K562 (cell line): ENCODE results near the gene PRKAG1. TPM values are rescaled to one million over a fixed set of nuclear protein-coding genes. Genes with fewer than 3 reads are reported as not detected.
A peak's percentile ranks its signal among the peaks of the same experiment; 100 is the strongest.

Experiments
- ATAC-seq: fragments of 200-7000 bp; cut with Tn5 transposase; 3 replicates; pipeline ENCODE4 v1.9.1; 2020; ENCODE audit warnings: moderate library complexity
- BruUV-seq: library from RNA; stranded (reverse); fragments of 400-500 nt; replicated peaks from 2 replicates; lab custom pipeline; 2021; lab: Mats Ljungman, UMichigan
- CTCF ChIA-PET: fragments of 300-600 bp; formaldehyde crosslinking; extraction: SDS; loops from one replicate; lab custom pipeline; 2021; ENCODE audit warnings: low intra/inter-chr PET ratio; lab: Yijun Ruan, JAX
- POLR2A ChIA-PET: fragments of 300-600, 350-650 bp; sonication (Branson Sonifier 250); formaldehyde crosslinking; extraction: SDS; loops from one replicate; lab custom pipeline; 2021; ENCODE audit warnings: antibody characterized with exemption, inconsistent platforms; lab: Yijun Ruan, JAX
- DNase-seq, 4 experiments: peaks; one replicate each; pipeline versions ENCODE4 v3.0.0 to v3.0.0-alpha.2; 2011 to 2018; ENCODE audit warnings: low spot score in 3 of 4, mixed read lengths in 3 of 4; ENCODE audit errors: extremely low read depth in 1 of 4
- FAIRE-seq: peaks from 2 replicates; lab custom pipeline; 2011; peaks lifted over from hg19 to GRCh38; lab: Jason Lieb, UNC
- H2AFZ ChIP-seq: 2 replicates; pipeline ENCODE4 v1.6.0; 2011; ENCODE audit warnings: low read depth, low read length, control low read depth, inconsistent platforms
- H3K27ac ChIP-seq: fragments of 200-600 bp; 3 replicates; pipeline ENCODE4 v1.8.0; 2011; ENCODE audit warnings: low read depth, mild to moderate bottlenecking, control low read depth, inconsistent platforms, low read length, moderate library complexity, mixed read lengths; ENCODE audit errors: extremely low read depth
- H3K27me3 ChIP-seq, 2 experiments: fragments of 300-600 bp in 1 of 2; 2 replicates in 1 of 2; 3 replicates in 1 of 2; pipeline versions ENCODE4 v1.6.0 to v1.8.0; 2011; ENCODE audit warnings: inconsistent platforms in 2 of 2, low read length in 2 of 2, mild to moderate bottlenecking in 1 of 2, mixed read lengths in 1 of 2, moderate library complexity in 1 of 2; ENCODE audit not compliant: control insufficient read depth in 2 of 2, insufficient read depth in 2 of 2
- H3K36me3 ChIP-seq: fragments of 300-600 bp; 3 replicates; pipeline ENCODE4 v1.8.0; 2011; ENCODE audit warnings: mild to moderate bottlenecking, low read length, inconsistent platforms; ENCODE audit not compliant: control insufficient read depth, insufficient read depth
- H3K4me1 ChIP-seq, 2 experiments: fragments of 200-600 bp in 1 of 2; replicated peaks in 1 of 2; 2 replicates in 1 of 2; 3 replicates in 1 of 2; pipeline versions ENCODE4 v1.5.1 to v1.8.0; 2011; ENCODE audit warnings: inconsistent platforms in 2 of 2, low read length in 2 of 2, mild to moderate bottlenecking in 1 of 2, mixed read lengths in 1 of 2, moderate library complexity in 1 of 2; ENCODE audit not compliant: control insufficient read depth in 2 of 2, insufficient read depth in 2 of 2
- H3K4me2 ChIP-seq: 2 replicates; pipeline ENCODE4 v1.6.1; 2011; ENCODE audit warnings: low read length, control low read depth, inconsistent platforms, mixed read lengths; ENCODE audit not compliant: insufficient read depth
- H3K4me3 ChIP-seq: fragments of 200-600 bp; sonication (generic), shearing (Covaris generic); 2 replicates; pipeline ENCODE4 v1.5.1; 2016; ENCODE audit warnings: control low read depth, inconsistent platforms
- H3K79me2 ChIP-seq: fragments of 200-600 bp; 3 replicates; pipeline ENCODE4 v1.8.0; 2011; ENCODE audit warnings: low read length, inconsistent platforms; ENCODE audit not compliant: control insufficient read depth, insufficient read depth
- H3K9ac ChIP-seq, 2 experiments: 2 replicates each; pipeline versions ENCODE4 v1.6.0 to v1.6.1; 2011; ENCODE audit warnings: low read depth in 2 of 2, low read length in 2 of 2, control low read depth in 1 of 2, inconsistent platforms in 1 of 2, mild to moderate bottlenecking in 1 of 2, mixed read lengths in 1 of 2; ENCODE audit not compliant: insufficient read depth in 1 of 2
- H3K9me1 ChIP-seq: one replicate; pipeline ENCODE4 v1.6.0; 2011; ENCODE audit warnings: inconsistent platforms, mild to moderate bottlenecking, low read length, moderate library complexity; ENCODE audit not compliant: control insufficient read depth, insufficient read depth
- H3K9me3 ChIP-seq: replicated peaks from 2 replicates; pipeline ENCODE4 v1.5.1; 2011; ENCODE audit warnings: low read depth, low read length, inconsistent platforms; ENCODE audit not compliant: control insufficient read depth, insufficient read depth
- H4K20me1 ChIP-seq: replicated peaks from 2 replicates; pipeline ENCODE4 v1.6.1; 2011; ENCODE audit warnings: low read length, inconsistent platforms, mixed read lengths; ENCODE audit not compliant: control insufficient read depth, insufficient read depth
- CBX2 ChIP-seq: fragments of 200-600 bp; sonication (generic); IDR thresholded peaks from one replicate; pipeline ENCODE4 v1.6.1; 2012; ENCODE audit warnings: mild to moderate bottlenecking, low read length, inconsistent platforms; ENCODE audit not compliant: insufficient read depth, poor library complexity, severe bottlenecking
- FOXA3 ChIP-seq, 2 experiments: fragments of 450-650 bp in 1 of 2; sonication (generic) in 1 of 2; formaldehyde crosslinking; IDR thresholded peaks in 1 of 2; conservative IDR thresholded peaks in 1 of 2; 2 replicates each; pipeline versions ENCODE4 v1.4.0 to v1.8.0; 2020 to 2022; ENCODE audit warnings: mild to moderate bottlenecking in 2 of 2, missing genetic modification reagents in 1 of 2
- GTF2A2 ChIP-seq: IDR thresholded peaks from 2 replicates; pipeline ENCODE4 v1.6.1; 2016; ENCODE audit warnings: mild to moderate bottlenecking, missing genetic modification characterization, missing compliant biosample characterization
- HMGN3 ChIP-seq: IDR thresholded peaks from 2 replicates; pipeline ENCODE4 v1.6.1; 2011; ENCODE audit warnings: borderline replicate concordance, low read depth, mild to moderate bottlenecking, mixed read lengths, low read length; ENCODE audit not compliant: insufficient read length; ENCODE audit errors: extremely low read depth
- MAZ ChIP-seq, 2 experiments: fragments of 450-650 bp in 1 of 2; sonication (generic) in 1 of 2; formaldehyde crosslinking; IDR thresholded peaks in 1 of 2; conservative IDR thresholded peaks in 1 of 2; 2 replicates each; pipeline versions ENCODE4 v1.4.0 to v1.5.0; 2020; ENCODE audit warnings: mild to moderate bottlenecking in 1 of 2, missing genetic modification reagents in 1 of 2
- MYC ChIP-seq, 2 experiments: fragments of 250-450 bp in 1 of 2; sonication (Bioruptor Pico) in 1 of 2; IDR thresholded peaks; 2 replicates each; pipeline versions ENCODE4 v1.5.1 to v1.6.1; 2012 to 2021; ENCODE audit warnings: low read depth in 2 of 2, borderline replicate concordance in 1 of 2, improper control_type of control experiment in 1 of 2, low read length in 1 of 2, mild to moderate bottlenecking in 1 of 2, moderate library complexity in 1 of 2
- RBM25 ChIP-seq: fragments of 200-400 bp; formaldehyde crosslinking; IDR thresholded peaks from 2 replicates; pipeline ENCODE4 v1.6.1; 2018; ENCODE audit warnings: low read length, low read depth, moderate library complexity; ENCODE audit not compliant: severe bottlenecking
- RBM34 ChIP-seq: fragments of 200-400 bp; formaldehyde crosslinking; IDR thresholded peaks from 2 replicates; pipeline ENCODE4 v1.6.1; 2018; ENCODE audit warnings: low read length, borderline replicate concordance; ENCODE audit not compliant: insufficient read depth
- RUNX1 ChIP-seq: sonication (generic); IDR thresholded peaks from 2 replicates; pipeline ENCODE4 v1.6.1; 2016; ENCODE audit warnings: antibody characterized with exemption, low read depth
- TBL1XR1 ChIP-seq, 2 experiments: IDR thresholded peaks; 2 replicates each; pipeline ENCODE4 v1.6.1; 2012; ENCODE audit warnings: improper control_type of control experiment in 2 of 2, low read length in 2 of 2, mild to moderate bottlenecking in 1 of 2
- ZC3H4 ChIP-seq: sonication (generic); formaldehyde crosslinking; IDR thresholded peaks from 2 replicates; pipeline ENCODE4 v1.9.0; 2021; ENCODE audit warnings: missing genetic modification reagents, borderline replicate concordance
- ZKSCAN1 ChIP-seq: fragments of 150-350 bp; IDR thresholded peaks from 2 replicates; pipeline ENCODE4 v1.6.1; 2016; ENCODE audit warnings: low read depth, low read length
- ZNF133 ChIP-seq: fragments of 250-450 bp; sonication (Bioruptor Pico); IDR thresholded peaks from 2 replicates; pipeline ENCODE4 v1.4.0; 2020; ENCODE audit warnings: mild to moderate bottlenecking
- WGBS: fragments of 100-300 bp; shearing (Covaris generic); methylation state at CpG from one replicate; pipeline ENCODE4 v1.1.6; 2016; ENCODE audit warnings: low coverage, mixed read lengths; ENCODE audit not compliant: insufficient coverage; ENCODE audit errors: missing lambda C conversion rate; 5-methylcytosine and 5-hydroxymethylcytosine counted together
- in situ Hi-C: fragments of 300-500 bp; cut with MboI; formaldehyde crosslinking; loops from 4 replicates; pipeline ENCODE4 v1.15.0; 2018; ENCODE audit warnings: inconsistent platforms, mixed read lengths
- intact Hi-C: fragments of 100-400 bp; cut with micrococcal nuclease; formaldehyde crosslinking; loops from 2 replicates; pipeline ENCODE4 v1.14.2; 2022
- polyA plus RNA-seq, 8 experiments: library from polyadenylated mRNA; depleted of rRNA in 4 of 8; stranded (reverse) in 5 of 8; unstranded in 3 of 8; fragments of >200 nt; fragmentation: Nextera tagmentation in 2 of 8; fragmentation: Illumina TruSeq in 1 of 8; extraction: Ambion mirVana in 2 of 8; extraction: Trizol in 1 of 8; gene quantifications; 2 replicates each; pipeline versions ENCODE4 v1.2.1 to v1.2.3, GENCODE V29; 2011 to 2014; ENCODE audit warnings: inconsistent platforms in 1 of 8, missing spikeins in 1 of 8
- total RNA-seq, 7 experiments: library from RNA; depleted of rRNA in 6 of 7; stranded (reverse); fragments of >200 nt in 6 of 7; fragmentation: Illumina TruSeq in 2 of 7; extraction: Trizol in 2 of 7; gene quantifications; 2 replicates each; pipeline versions ENCODE4 v1.2.1 to v1.2.3, GENCODE V29; 2011 to 2021; ENCODE audit warnings: low replicate concordance in 1 of 7
- TF ChIP-seq, protein P1 (sequence below): fragments of 450-650 bp; formaldehyde crosslinking; IDR thresholded peaks from 2 replicates; pipeline ENCODE4 v1.4.0; 2020; ENCODE audit warnings: mild to moderate bottlenecking, moderate library complexity

PRKAG1 gene
- total and polyA plus RNA-seq, 9 of the 15 experiments (the other 6 are each of a cell fraction or from before 2014, with no cell fraction given), result 51.1 to 126 (median 79.1) TPM

DNA sequence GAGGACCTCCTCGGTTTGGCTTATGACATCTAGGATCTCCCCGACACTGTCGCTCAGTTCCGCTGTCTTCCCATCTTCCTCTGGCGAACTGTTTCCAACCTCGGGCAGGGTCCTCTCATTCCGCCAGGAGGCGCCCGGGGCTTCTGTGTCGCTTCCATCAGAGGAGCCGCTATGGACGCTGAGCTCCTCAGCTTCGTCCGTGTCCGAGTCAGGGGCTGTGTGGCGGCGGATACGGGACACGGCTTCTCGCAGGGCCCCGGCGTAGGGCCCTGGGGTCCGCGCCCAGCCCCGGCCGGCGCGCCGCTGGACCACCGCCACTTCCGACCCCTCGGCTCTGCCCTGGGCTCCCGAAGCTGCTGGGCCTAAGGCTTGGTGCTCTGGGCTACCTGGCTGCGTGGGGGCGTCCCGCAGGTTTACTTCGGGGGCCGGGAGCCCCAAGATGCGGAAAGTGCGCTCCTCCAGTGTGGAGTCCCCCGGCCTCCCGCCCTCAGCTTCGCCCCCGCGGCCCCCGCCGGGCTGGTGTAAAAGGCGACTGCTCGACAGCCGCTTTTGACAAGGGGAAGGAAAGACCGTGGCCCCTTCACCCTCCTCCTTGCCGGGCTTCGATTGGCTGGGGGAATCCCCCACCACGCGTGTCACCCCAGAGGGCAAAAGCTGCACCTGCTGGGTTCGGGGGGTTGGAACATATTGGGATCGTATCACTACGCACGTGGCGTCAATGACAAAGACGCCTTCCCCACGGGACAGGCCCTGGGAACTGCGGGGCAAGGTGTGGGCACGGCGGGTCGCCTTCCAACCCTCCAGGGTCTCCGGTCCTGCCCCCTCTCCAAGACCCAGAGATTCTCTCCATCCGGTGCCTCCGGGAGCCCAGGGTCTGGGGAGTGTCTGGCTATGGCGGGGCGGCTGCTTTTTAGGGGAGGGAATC lies 21.5 kb downstream of the PRKAG1 start (continued):
- TF ChIP-seq ZC3H4 (CRISPR knock-in tag) (peak; percentile 30; the same call in 1 of the 2 replicates), MAZ (CRISPR knock-in tag; conservative IDR thresholded peaks at IDR 0.05 in 1 of 2, IDR thresholded peaks at IDR 0.05 in 1 of 2) (peak in 1 of 2 experiments; percentile 46; a peak in 2 of 4 replicates), ZKSCAN1 (peak; percentile 20; the same call in 1 of the 2 replicates)

DNA sequence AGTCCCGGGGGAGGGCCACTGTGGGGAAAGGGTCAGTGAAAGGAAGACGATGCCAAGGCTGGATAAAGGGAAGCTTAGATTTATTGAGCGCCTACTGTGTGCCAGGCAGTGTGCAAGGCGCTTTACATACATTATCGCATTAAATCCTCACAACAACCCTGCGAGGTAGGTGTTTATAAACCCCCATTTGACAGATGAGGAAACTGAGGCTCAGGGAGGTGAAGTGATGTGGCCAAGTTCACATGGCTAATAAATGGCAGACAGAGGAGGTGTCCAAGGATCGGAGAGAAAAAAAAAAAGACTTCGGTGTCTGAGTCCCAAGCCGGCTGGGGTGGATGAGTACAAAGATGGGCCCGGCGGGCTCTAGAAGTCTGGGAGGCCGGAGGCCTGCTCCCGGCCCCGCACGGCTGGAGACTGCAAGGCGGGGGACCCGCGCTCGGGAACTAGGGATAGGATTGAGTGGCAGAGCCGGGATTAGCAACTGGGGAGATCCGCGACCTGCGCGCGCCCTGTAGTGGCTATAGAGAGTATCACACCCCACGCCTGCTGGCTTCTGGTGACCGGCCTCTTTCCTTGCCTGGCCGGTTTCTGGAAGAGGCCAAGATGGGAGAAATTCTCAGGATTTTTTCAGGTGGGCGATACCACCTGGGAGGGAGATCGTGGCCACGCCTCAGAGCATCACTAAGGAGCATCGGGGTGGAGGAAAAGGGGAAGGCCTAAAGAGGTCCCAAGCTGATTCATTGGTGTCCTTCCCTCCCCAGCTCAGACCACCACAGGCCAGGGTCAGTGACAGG lies 23.3 kb downstream of the PRKAG1 start:
- in situ Hi-C loops (no loop called here), intact Hi-C loops (loop anchor here (1.0 to 10.0 kb wide), 3 partner anchors 58 to 240 kb away; partner anchors contain the start of gene DDX23)
- Histone ChIP-seq H3K9me3 (no peaks in the 10 kb centered on the region), H2AFZ (peak overlapping the region; percentile 27; the same call in 1 of the 2 replicates), H3K9ac (peak overlapping the region in 1 of 2 experiments; percentile 69; a peak in 1 of 4 replicates), H3K9me1 (no peaks in the 10 kb centered on the region), H3K27me3 (0 out of 5 replicates have a peak, but pooled peaks cover 0 to 5% of the 10 kb centered on the region in 2 experiments), H3K4me3 (no peak overlapping the region), H3K79me2 (peaks cover 16% of the 10 kb centered on the region; the same call in 2 of the 3 replicates), H3K4me1 (peaks cover 12 to 49% of the 10 kb centered on the region in 2 experiments), H3K36me3 (peaks cover 2% of the 10 kb centered on the region; the same call in 2 of the 3 replicates), H4K20me1 (no peaks in the 10 kb centered on the region), H3K4me2 (no peak overlapping the region), H3K27ac (no peak overlapping the region)
- ChIA-PET CTCF (interaction anchor here (0.5 to 2.3 kb wide), 7 partner anchors 17 to 239 kb away, joined by 3 to 11 read pairs (median 4); partner anchors contain the start of gene WNT1), POLR2A (interaction anchor here (1.5 to 1.7 kb wide), 2 partner anchors 19 to 24 kb away, joined by 6 read pairs; no protein-coding TSS in a partner anchor)
- ATAC-seq (peak; percentile 80), DNase-seq (peak; percentile 84 to 90 (median 88)), FAIRE-seq (peak; percentile 93)
- BruUV-seq, result no TSS peak
- 12% methylated on average over 29 of the region's 32 CpGs for WGBS
- TF ChIP-seq FOXA3 (CRISPR knock-in tag; conservative IDR thresholded peaks at IDR 0.05 in 1 of 2, IDR thresholded peaks at IDR 0.05 in 1 of 2), result no peak
- no peak for TF ChIP-seq RBM34
- TF ChIP-seq RBM25, result peak; percentile 14
- TF ChIP-seq, protein P1, sequence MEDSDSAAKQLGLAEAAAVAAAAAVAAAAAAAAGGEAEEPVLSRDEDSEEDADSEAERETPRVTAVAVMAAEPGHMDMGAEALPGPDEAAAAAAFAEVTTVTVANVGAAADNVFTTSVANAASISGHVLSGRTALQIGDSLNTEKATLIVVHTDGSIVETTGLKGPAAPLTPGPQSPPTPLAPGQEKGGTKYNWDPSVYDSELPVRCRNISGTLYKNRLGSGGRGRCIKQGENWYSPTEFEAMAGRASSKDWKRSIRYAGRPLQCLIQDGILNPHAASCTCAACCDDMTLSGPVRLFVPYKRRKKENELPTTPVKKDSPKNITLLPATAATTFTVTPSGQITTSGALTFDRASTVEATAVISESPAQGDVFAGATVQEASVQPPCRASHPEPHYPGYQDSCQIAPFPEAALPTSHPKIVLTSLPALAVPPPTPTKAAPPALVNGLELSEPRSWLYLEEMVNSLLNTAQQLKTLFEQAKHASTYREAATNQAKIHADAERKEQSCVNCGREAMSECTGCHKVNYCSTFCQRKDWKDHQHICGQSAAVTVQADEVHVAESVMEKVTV (CRISPR knock-in tag), result 0 out of 2 replicates have a peak, but pooled peaks have one; percentile 26
- TF ChIP-seq GTF2A2, result no peak
- TF ChIP-seq TBL1XR1 (IDR thresholded peaks at IDR 0.05; ENCODE audit: low read length in 2 of 2), result no peak
- TF ChIP-seq MYC (IDR thresholded peaks at IDR 0.05; ENCODE audit: low read depth, low read length), result no peak
- no peak for TF ChIP-seq MYC (CRISPR knock-in tag; IDR thresholded peaks at IDR 0.05; ENCODE audit: borderline replicate concordance, low read depth)
- TF ChIP-seq CBX2, result no peak
- no peak for TF ChIP-seq HMGN3
- TF ChIP-seq ZNF133 (CRISPR knock-in tag), result no peak
- no peak for TF ChIP-seq RUNX1
